ENCODE measurements around the gene IGLL1.

Gene IGLL1

DNA sequence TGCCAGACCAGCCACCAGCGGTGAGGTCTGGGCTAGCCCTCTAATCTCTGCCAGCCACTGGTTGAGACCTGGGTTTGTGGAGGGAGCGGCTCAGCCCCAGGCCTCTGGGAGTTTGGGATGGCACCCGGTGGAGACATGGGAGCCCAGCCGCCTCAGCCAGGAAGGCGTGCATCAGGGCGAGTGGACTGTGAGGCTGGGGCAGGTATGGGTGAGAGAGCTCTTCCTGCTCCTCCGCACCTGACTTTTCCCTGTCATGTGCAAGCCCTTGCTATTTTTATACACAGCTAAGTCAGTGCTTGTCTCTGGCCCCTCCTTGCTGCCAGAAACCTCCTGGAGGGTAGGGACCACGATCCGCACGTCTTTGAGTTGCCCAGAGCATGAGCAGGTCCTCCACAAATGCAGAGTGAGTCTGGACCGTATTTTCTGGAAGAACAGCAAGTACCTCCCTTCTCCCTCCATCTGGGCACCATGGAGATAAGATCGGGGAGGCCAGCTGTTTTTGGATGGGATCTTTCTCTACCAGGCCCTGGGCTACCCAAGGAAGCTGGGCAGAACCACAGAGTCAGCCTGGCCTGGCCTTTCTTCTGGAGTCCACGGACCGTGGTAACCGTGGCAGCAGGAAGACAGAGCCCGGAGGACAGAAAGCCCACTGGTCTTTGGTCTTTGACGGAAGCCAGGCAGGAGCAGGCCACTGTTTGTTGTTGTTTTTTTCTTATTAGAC, 53.3 kb downstream of the IGLL1 start:
- DNase-seq, result no peak

DNA sequence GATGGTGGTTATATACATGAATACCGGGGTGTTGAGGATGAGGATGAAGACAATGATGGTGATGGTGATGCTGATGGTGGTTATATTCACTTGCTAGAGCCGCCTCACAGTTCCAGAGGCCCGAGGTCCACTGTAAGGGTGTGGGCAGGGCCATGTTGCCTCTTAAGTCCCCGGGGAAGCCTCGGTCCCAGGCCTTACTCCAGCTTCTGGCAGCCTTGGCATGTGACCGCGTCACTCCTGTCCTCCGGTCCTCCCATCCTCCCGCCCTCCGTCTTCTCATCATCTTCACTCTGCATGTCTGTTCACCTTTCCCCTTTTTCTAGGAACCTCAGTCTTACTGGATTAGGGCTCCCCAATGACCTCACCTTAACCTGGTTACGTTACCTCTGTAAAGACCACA, 54.6 kb downstream of the IGLL1 start:
- no peak for DNase-seq

DNA sequence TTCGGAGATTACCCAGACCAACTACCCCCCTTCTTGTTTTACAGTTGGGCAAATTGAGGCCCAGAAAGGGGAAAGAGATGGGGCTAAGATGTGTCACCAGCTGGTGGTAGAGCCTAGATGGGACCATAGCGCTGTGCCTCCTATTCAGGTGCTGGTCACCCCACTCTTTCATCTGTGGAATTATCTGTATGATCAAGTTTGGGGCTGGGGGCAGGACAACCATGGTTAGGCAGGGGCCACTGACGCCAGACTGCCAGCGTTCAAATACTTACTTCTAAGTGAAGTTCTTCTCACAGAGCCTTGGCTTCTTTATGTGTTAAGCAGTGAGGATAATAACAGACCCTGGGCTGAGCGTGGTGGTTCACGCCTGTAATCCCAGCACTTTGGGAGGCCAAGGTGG, 55.9 kb downstream of the IGLL1 start:
- DNase-seq, result no peak

DNA sequence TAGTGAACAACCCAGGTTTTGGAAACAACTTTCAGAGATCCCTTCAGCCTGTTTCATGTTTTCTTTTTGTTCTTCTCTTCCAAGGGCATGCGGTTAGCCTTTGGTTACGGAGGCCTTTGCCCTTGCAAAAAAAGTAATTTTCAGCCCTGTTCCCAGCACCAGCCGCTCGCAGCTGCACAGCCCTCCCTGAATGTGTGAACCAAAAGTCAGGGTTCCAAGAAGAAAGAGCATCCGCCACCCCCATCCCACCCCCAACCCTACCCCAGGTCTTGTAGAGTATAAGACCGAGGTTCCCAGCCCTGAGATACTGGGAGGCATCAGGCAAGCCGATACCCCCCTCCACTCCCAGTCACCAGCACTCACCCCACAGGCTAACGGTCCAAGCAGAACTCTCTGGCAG, 56.4 kb downstream of the IGLL1 start:
- DNase-seq, result no peak

All from activated T-cell treated with anti-CD3 and anti-CD28 coated beads, Interleukin-2, amount 50 U/mL, for 48 hours (primary cell).